GM21786 (cell line): Measurements from ENCODE around the gene PLEKHA5.

Experiments used
- ATAC-seq: cut with Tn5 transposase; IDR thresholded peaks from one replicate; pipeline ENCODE4 v1.9.1; 2021; ENCODE audit not compliant: unreplicated experiment

The PLEKHA5 gene

GRCh38 chr12:19230299-19230866, 100.8 kb downstream of the PLEKHA5 start:
- ATAC-seq: no peak

GRCh38 chr12:19230896-19231295, 101.4 kb downstream of the PLEKHA5 start:
- ATAC-seq: no peak

- no peak for ATAC-seq
Measured at GRCh38 chr12:19234171-19234704, 104.7 kb downstream of the PLEKHA5 start.

GRCh38 chr12:19234981-19235871, 105.7 kb downstream of the PLEKHA5 start:
- ATAC-seq: no peak

GRCh38 chr12:19236656-19237055, 107.1 kb downstream of the PLEKHA5 start:
- no peak for ATAC-seq

- no peak for ATAC-seq
Measured at GRCh38 chr12:19238540-19238939, 109.0 kb downstream of the PLEKHA5 start.

GRCh38 chr12:19239102-19239501, 109.6 kb downstream of the PLEKHA5 start:
- no peak for ATAC-seq

GRCh38 chr12:19239616-19240234, 110.2 kb downstream of the PLEKHA5 start:
- no peak for ATAC-seq

GRCh38 chr12:19242581-19242980, 113.0 kb downstream of the PLEKHA5 start:
- ATAC-seq: no peak

- ATAC-seq: no peak
Measured at GRCh38 chr12:19243551-19243950, 114.0 kb downstream of the PLEKHA5 start.

GRCh38 chr12:19244312-19244711, 114.8 kb downstream of the PLEKHA5 start:
- ATAC-seq: no peak

GRCh38 chr12:19245106-19245505, 115.6 kb downstream of the PLEKHA5 start:
- no peak for ATAC-seq

- no peak for ATAC-seq
Measured at GRCh38 chr12:19245666-19246065, 116.1 kb downstream of the PLEKHA5 start.

GRCh38 chr12:19246933-19247332, 117.4 kb downstream of the PLEKHA5 start:
- ATAC-seq: no peak

GRCh38 chr12:19248929-19249602, 119.5 kb downstream of the PLEKHA5 start:
- ATAC-seq: no peak

GRCh38 chr12:19251481-19252132, 122.1 kb downstream of the PLEKHA5 start:
- ATAC-seq: no peak

GRCh38 chr12:19260135-19260534, 130.6 kb downstream of the PLEKHA5 start:
- no peak for ATAC-seq

- ATAC-seq: no peak
Measured at GRCh38 chr12:19261773-19262172, 132.2 kb downstream of the PLEKHA5 start.

GRCh38 chr12:19263672-19264071, 134.1 kb downstream of the PLEKHA5 start:
- ATAC-seq: no peak

- ATAC-seq: no peak
Measured at GRCh38 chr12:19273482-19274330, 144.2 kb downstream of the PLEKHA5 start.
